ENCODE results near the gene HOXD10. TPM values are rescaled to one million over a fixed set of nuclear protein-coding genes. Genes with fewer than 3 reads are reported as not detected.
A peak's percentile ranks its signal among the peaks of the same experiment; 100 is the strongest.

The HOXD10 gene
- total RNA-seq, 1 experiment from 2014 or later, result 0.03 TPM

DNA sequence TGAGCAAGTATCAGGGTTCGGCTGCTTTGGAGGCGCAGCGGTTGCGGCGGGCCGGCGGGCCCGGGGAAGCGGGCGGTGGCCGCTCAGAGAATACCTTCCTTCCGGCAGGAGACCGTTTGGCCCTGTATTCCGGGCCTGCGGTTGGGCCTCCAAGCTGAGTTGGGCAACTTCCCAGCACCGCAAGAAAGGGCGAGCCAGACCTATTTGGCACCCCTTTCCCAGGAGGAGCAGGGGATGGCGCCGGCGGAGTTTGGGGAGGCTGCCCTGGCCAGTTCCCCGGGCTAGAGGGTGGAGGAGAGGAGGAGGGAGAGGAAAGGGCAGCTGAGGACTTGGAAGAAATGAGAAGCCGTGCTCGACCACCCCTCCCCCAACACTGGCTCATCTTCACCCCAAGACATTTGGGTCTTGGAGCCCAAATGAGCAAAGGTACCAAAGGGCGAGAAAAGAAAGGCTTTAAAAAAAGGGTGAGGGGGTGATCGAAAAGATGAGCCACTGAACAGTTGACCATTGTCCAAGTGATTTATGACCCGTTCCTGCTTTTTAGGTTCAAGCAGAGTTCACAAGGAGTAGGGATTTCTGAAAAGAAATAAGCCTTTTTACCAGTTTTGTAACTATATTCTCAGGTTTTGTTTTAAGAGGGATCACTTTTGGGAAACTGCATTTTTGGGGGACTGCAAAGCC, 48.9 kb downstream of the HOXD10 start:
- DNase-seq, result peak; percentile 79
- Histone ChIP-seq H3K4me3 (ENCODE audit: insufficient read depth, low read depth, low read length) (no peak overlapping the region), H3K27me3 (ENCODE audit: control insufficient read depth, insufficient read depth, low read length) (peaks cover 100% of the 10 kb centered on the region), H3K36me3 (replicated peaks; ENCODE audit: control insufficient read depth, insufficient read depth, low read length) (no peaks in the 10 kb centered on the region)

DNA sequence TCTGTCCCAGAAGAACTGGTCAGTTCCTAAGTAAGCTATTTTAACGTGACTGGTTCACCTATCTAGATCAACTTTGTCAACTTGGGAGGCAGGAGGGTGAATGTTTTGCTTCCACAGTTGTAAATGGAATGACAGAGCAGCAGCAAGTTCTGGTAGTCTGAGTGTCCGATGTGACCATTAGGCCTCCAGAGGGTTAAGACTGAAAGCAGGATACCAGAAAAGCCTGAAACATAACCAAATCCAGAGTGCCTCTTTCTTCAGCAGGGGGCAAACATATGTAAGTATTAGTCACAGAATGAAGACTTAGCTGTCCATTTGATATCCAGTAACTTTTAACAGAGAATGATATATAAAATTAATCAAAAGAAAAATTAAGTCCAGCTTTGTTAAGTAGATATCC, 49.7 kb downstream of the HOXD10 start:
- DNase-seq, result no peak
- Histone ChIP-seq H3K27me3 (ENCODE audit: control insufficient read depth, insufficient read depth, low read length) (peaks cover 100% of the 10 kb centered on the region), H3K4me3 (ENCODE audit: insufficient read depth, low read depth, low read length) (no peak overlapping the region), H3K36me3 (replicated peaks; ENCODE audit: control insufficient read depth, insufficient read depth, low read length) (no peaks in the 10 kb centered on the region)

DNA sequence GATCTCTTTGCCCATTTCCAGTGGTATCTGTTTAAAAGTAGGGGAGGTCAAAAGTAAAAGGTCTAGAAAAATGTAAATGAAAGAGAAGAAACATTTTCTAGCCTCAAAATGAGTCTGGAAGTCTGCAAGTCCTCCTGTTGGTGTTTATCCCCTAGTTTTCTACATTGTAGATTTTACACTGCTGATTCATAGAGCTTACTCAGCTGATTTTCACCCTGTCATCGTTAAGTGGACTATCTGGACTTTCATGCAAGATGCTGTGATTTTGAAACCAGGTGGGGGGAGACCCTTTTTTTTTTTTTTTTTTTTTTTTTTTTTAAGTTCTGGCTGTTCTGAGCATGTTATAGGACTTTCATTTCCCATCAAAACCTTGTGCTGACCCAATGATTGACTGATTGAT, 50.8 kb downstream of the HOXD10 start:
- H3K4me3 ChIP-seq (ENCODE audit: insufficient read depth, low read depth, low read length), result no peak overlapping the region
- no peaks in the 10 kb centered on the region for H3K36me3 ChIP-seq (replicated peaks; ENCODE audit: control insufficient read depth, insufficient read depth, low read length)
- peaks cover 100% of the 10 kb centered on the region for H3K27me3 ChIP-seq (ENCODE audit: control insufficient read depth, insufficient read depth, low read length)
- no peak for DNase-seq

DNA sequence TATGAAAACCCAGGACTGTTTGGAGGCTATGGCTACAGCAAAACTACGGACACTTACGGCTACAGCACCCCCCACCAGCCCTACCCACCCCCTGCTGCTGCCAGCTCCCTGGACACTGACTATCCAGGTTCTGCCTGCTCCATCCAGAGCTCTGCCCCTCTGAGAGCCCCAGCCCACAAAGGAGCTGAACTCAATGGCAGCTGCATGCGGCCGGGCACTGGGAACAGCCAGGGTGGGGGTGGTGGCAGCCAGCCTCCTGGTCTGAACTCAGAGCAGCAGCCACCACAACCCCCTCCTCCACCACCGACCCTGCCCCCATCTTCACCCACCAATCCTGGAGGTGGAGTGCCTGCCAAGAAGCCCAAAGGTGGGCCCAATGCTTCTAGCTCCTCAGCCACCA, 52.6 kb downstream of the HOXD10 start:
- Histone ChIP-seq H3K4me3 (ENCODE audit: insufficient read depth, low read depth, low read length) (no peak overlapping the region), H3K27me3 (ENCODE audit: control insufficient read depth, insufficient read depth, low read length) (peaks cover 100% of the 10 kb centered on the region), H3K36me3 (replicated peaks; ENCODE audit: control insufficient read depth, insufficient read depth, low read length) (no peaks in the 10 kb centered on the region)
- DNase-seq, result no peak

Other genes starting within 250 kb of the HOXD10 start
- 12.4 and 12.6 TPM in 2 replicates for gene LNPK, start 114.5 kb upstream of the HOXD10 start, total RNA-seq (2014; rRNA removed; shearing (Covaris generic))
- gene EVX2, start 32.8 kb upstream of the HOXD10 start, total RNA-seq (2014; rRNA removed; shearing (Covaris generic)), result not detected in 2 replicates
- 0.07 TPM in 1 of 2 replicates, not detected in the other for gene HOXD13, start 24.1 kb upstream of the HOXD10 start, total RNA-seq (2014; rRNA removed; shearing (Covaris generic))
- not detected in 2 replicates for gene HOXD12, start 17.0 kb upstream of the HOXD10 start, total RNA-seq (2014; rRNA removed; shearing (Covaris generic))
- gene HOXD11, start 9.5 kb upstream of the HOXD10 start, total RNA-seq (2014; rRNA removed; shearing (Covaris generic)), result 0.22 TPM in 1 of 2 replicates, not detected in the other
- 0.10 TPM in 1 of 2 replicates, not detected in the other for gene HOXD9, start 5.9 kb downstream of the HOXD10 start, total RNA-seq (2014; rRNA removed; shearing (Covaris generic))
- gene HOXD8, start 12.9 kb downstream of the HOXD10 start, total RNA-seq (2014; rRNA removed; shearing (Covaris generic)), result not detected in 2 replicates
- not detected in 2 replicates for gene HOXD4, start 34.8 kb downstream of the HOXD10 start, total RNA-seq (2014; rRNA removed; shearing (Covaris generic))
- gene HOXD3, start 40.5 kb downstream of the HOXD10 start, total RNA-seq (2014; rRNA removed; shearing (Covaris generic)), result not detected in 2 replicates
- gene HOXD1, start 71.9 kb downstream of the HOXD10 start, total RNA-seq (2014; rRNA removed; shearing (Covaris generic)), result not detected in 2 replicates
- gene MTX2, start 152.7 kb downstream of the HOXD10 start, total RNA-seq (2014; rRNA removed; shearing (Covaris generic)), result 45.1 and 59.6 TPM in 2 replicates